Measurements from ENCODE around the gene MAB21L4.

The MAB21L4 gene

DNA sequence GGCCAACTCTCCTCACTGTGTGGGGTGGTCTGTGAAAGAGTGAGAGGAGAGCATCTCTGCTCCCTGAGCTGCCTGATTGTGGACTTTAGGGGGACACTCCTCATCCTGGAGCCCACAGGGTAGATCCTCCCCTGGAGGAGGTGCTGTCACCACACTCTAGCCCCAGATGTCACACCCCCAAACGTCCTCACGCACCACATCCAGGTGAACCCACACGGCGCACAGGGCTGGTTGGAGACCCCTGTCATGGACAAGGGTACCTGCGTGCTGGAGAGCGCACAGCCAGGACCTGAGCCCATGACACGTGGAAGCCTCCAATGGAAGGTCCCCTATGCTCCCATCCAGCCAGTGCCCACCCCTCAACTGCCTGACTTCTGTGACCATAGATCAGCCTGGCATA, 16.9 kb downstream of the MAB21L4 start:
- no peak for DNase-seq (ENCODE audit: low read depth)
- H3K4me3 ChIP-seq (ENCODE audit: low read depth, low read length): no peak overlapping the region
- TF ChIP-seq, protein P1, sequence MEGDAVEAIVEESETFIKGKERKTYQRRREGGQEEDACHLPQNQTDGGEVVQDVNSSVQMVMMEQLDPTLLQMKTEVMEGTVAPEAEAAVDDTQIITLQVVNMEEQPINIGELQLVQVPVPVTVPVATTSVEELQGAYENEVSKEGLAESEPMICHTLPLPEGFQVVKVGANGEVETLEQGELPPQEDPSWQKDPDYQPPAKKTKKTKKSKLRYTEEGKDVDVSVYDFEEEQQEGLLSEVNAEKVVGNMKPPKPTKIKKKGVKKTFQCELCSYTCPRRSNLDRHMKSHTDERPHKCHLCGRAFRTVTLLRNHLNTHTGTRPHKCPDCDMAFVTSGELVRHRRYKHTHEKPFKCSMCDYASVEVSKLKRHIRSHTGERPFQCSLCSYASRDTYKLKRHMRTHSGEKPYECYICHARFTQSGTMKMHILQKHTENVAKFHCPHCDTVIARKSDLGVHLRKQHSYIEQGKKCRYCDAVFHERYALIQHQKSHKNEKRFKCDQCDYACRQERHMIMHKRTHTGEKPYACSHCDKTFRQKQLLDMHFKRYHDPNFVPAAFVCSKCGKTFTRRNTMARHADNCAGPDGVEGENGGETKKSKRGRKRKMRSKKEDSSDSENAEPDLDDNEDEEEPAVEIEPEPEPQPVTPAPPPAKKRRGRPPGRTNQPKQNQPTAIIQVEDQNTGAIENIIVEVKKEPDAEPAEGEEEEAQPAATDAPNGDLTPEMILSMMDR (IDR thresholded peaks at IDR 0.05; ENCODE audit: low read depth, low read length, missing control alignments): no peak

- no peak overlapping the region for H3K4me3 ChIP-seq (ENCODE audit: low read depth, low read length)
- DNase-seq (ENCODE audit: low read depth): no peak
- TF ChIP-seq, protein P1 (IDR thresholded peaks at IDR 0.05; ENCODE audit: low read depth, low read length, missing control alignments): no peak
These were observed 17.5 kb downstream of the MAB21L4 start for GRCh38 chr2:240878341-240878936.

- TF ChIP-seq, protein P1 (IDR thresholded peaks at IDR 0.05; ENCODE audit: low read depth, low read length, missing control alignments): no peak
- no peak overlapping the region for H3K4me3 ChIP-seq (ENCODE audit: low read depth, low read length)
- no peak for DNase-seq (ENCODE audit: low read depth)
These were observed 18.3 kb downstream of the MAB21L4 start for GRCh38 chr2:240877460-240878340.

DNA sequence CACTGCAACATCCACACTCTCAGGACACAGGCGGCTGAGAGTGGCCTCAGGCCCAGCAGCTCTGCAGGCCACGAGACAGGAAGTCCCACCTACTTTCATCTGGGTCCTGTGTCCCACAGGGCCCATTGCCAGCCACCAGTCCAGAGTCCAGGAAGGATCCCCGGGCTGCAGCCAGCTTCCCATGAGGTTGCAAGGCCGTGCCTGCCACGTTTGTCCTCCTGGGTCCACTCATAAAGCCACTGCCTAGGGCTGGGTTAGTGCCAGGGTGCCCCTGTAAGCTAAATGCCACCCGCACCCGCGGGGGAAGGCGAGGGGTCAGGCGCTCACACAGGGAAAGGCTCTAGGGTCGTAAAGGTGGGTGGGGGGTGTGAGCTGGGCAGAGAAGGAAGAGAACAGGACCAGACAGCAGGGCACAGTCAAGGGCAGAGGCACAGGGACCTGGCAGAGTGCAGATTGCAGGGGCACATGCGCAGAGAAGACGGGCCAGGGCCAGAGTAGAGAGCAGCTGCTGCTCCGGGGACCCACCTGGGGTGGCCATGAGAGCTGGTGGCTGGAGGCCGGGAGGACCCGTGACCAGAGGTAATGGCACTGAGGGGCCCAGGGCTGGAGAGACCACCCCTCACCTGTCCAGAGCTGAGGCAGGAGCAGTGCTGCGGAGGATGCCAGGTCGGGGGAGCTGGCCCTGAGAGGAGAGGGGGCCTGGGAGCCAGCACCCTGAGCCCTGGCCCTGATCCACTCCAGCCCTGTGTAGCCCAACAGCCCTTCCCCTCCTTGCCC, 19.3 kb downstream of the MAB21L4 start:
- TF ChIP-seq, protein P1 (IDR thresholded peaks at IDR 0.05; ENCODE audit: low read depth, low read length, missing control alignments): no peak
- DNase-seq (ENCODE audit: low read depth): no peak
- H3K4me3 ChIP-seq (ENCODE audit: low read depth, low read length): no peak overlapping the region

DNA sequence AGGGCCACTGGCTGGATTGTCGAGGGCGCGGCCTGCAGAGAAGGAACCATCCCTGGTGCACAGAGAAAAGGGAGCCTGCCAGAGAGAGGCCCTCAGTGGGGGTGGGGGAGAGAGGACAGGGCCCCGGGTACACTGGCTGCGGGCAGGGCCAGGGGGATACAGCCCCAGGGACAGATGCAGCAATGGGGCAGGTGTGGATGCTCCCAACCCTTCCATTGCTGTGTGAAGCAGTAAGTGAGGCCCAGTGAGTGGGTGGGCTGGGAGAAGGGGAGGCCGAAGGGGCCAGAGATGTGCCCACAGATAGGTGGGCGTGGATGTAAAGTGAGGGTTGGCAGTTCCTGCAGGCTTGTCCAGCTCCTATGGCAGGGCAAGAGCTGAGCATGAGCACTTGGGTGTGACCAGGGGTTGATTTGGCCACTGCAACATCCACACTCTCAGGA, 19.9 kb downstream of the MAB21L4 start:
- TF ChIP-seq, protein P1 (IDR thresholded peaks at IDR 0.05; ENCODE audit: low read depth, low read length, missing control alignments): no peak
- H3K4me3 ChIP-seq (ENCODE audit: low read depth, low read length): no peak overlapping the region
- no peak for DNase-seq (ENCODE audit: low read depth)

DNA sequence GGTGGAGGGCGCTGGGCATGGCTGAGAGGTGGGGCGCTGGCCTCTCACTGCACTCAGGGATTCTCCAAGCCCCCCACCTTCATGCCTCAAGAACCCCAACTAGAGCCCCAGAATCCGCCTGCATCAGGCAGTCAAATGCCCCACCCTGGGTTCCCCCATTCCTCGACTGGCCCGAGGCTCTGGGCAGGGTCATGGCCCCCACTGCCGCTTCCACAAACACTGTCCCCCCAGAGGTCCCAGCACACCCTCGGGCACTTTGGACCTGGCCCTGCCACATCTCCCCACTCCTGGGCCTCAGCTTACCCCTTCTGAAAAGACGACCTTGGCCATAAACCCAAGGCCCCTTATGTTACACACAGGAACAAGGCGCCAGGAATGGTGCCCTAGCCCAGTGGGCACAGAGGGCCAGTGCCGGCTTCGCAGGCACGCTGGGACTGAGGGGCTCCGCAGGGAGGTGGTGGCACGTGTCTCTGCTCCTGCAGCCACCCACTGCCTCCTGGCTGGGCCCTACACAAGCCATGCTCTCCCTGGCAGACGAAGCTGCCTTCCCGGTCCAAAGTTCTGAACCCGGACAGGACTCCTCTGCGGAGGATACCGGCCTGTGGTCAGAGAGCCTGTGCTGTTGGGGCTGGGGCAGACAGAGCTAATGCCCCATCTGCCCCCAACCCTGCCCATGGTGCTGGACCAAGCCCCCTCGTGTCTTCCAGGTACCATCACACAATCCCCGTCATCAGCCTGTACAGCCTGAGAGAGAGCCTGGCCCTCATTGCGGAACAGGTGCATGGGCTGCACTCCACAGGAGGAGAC, 20.5 kb downstream of the MAB21L4 start:
- DNase-seq (ENCODE audit: low read depth): no peak
- TF ChIP-seq, protein P1 (IDR thresholded peaks at IDR 0.05; ENCODE audit: low read depth, low read length, missing control alignments): no peak
- H3K4me3 ChIP-seq (ENCODE audit: low read depth, low read length): no peak overlapping the region
